Activated CD4-positive, alpha-beta T cell treated with anti-CD3 and anti-CD28 coated beads, Interleukin-2, amount 50 U/mL, for 48 hours (primary cell): ENCODE results near the gene UTF1.

Experiments used
- DNase-seq, 2 experiments: peaks; one replicate each; pipeline ENCODE4 v3.0.0-alpha.2; 2020

Gene UTF1

GRCh38 chr10:133230044-133230361, at the start of gene UTF1:
UTF1 (plus strand) TSS chr10:133230217; CDS start chr10:133230289, 72 bp downstream.
- DNase-seq = no peak

DNA sequence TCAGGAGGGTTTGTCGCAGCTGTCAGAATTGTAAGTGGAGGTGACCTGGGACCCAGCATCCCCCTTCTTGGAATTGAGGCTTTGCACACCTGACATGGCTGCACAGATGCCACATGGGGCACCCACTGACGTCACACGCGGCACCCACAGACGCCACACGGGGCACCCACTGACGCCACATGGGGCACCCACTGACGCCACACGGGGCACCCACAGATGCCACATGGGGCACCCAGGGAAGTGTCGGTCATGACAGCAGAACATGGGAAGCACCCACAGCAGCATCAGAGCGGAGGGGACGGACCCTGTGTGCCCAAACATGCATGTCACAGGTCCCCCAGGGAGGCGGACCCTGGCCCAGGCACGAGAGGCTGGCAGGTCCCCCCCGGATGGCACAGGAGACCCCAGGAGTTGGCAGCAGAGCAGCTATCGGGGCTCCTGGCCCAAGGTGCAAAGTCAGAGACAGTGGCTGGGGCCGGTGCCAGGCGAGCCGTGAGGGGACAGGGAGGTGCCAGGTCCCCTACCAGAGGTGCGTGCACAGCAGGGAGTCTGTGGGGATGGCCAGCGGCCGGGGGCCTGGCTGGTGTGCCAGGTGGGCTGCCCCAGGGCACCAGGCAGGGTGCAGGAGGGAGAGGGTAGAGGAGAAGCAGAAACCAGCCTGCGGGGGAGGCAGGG, 48.9 kb upstream of the UTF1 start:
- DNase-seq = no peak

GRCh38 chr10:133182190-133182589, 47.8 kb upstream of the UTF1 start:
- no peak for DNase-seq

- DNase-seq = no peak
Observed at GRCh38 chr10:133182791-133183645, 47.0 kb upstream of the UTF1 start.

DNA sequence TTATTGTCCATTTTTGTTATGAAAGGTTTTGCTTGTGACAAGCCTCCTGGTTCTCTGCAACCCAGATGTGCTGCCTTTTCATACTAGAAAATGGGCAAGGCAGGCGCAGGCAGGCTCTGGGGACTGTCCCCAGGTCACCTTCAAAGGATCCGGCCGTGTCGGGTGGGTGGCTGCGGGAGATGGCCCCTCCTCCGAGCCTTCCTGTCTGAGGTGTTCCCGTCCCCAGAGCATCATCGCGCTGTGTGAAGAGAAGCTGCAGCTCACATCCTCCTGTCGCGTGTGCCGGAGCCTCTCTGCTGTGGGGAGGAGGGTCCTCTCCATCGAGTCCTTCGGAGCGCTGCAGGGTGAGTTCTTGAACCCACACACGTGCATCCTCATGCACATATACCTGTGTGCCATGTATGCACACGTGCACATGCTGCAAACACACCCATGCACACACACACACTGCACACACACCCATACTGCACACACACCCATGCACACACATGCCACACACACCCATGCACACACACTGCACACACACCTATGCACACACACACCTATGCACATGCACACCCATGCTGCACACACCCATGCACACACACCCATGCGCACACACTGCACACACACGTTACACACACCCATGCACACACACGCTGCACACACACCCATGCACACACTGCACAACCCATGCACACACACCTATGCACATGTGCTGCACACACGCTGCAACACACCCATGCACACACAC, 46.2 kb upstream of the UTF1 start:
- no peak for DNase-seq

DNA sequence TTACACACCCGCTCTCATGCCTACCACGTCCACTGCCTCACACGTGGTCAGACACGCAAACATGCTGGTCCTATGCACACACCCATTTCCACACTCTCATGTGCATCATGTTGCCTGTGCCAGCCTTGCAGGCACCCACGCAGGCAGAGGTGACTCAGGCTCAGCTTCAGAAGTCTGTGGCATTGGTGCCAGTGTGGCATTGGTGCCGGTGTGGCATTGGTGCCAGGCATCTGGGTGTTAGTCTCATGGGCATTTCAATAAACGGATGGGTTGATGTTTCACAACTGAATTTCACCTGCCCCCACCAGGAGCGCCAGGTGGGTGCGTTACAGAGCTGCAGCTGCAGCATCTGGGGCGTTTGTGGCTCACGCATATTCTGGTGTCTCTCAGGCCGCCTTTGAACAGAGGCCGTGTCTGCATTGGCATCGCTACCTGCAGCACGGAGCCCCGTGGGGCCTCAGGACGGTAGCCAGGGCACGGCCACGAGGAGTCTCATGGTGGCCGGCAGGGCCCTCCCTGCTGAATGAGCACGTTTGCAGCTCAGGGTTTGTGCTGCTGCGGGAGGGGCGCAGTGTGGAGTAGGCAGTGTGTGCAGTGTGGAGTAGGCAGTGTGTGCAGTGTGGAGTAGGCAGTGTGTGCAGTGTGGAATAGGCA, 45.3 kb upstream of the UTF1 start:
- DNase-seq = no peak

DNA sequence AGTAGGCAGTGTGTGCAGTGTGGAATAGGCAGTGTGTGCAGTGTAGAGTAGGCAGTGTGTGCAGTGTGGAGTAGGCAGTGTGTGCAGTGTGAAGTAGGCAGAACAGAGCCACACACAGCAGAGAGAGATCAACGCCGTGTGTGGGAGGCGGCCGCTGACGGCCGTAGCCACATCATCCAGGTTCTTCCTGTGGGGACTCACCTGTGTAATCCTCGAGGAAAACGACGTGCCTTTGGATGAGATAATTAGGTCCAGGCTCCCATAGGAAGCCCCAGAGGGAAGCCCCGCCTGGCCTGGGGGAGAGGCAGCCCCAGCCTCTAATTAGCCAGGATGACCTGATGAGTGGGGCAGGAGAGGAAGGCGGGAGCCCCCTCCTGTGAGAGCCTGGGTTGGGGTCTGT, 44.6 kb upstream of the UTF1 start:
- no peak for DNase-seq

DNA sequence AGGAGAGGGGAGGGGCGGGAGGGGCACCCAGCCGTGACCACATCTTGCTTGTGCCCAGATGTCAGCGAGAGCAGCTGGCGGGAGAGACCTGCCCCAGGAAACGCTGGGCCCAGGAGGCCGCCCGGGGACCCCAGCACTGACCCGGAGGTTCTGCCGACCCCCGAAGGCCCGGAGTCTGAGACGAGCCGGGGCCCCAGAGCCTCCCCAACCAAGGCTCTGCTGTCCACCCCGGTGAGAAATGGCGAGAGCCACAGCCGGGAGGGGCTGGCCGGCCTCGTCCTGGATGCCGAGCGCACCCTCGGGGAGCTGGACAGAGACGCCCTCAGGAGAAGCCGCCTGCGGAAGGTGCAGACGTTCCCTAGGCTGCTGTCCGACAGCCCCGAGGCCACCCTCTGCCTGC, 44.1 kb upstream of the UTF1 start:
- no peak for DNase-seq

DNA sequence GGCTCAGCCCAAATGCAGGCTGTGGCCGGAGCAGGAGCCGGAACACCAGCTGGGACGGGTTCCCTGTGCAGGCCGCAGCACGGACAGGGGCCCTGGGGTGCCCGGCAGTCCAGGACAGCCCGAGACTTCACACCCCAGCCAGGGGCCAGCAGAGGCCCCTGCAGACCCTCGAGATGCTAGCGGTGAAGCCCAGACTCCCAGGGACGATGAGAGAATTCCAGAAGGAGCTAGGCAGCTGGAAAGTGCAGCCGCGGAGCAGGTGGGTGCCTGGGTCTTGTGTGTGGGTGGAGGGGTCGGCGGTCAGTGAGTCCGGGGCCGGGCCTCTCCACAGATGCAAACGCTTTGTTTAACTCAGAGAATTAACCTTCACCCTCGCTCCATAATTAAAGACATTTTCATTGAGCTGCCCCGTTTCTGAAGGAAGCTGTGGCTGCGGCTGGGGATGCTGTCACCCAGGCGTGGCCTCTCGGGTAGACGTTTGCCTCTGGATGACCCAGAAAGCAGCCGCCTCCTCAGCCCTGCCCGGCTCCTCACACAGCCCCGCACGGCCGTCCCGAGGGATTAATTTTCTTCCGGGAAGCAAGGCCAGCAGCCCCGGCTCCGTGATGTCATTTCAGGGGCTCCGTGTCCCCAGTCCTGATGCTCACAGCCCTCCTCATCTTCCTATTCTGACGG, 43.5 kb upstream of the UTF1 start:
- no peak for DNase-seq

DNA sequence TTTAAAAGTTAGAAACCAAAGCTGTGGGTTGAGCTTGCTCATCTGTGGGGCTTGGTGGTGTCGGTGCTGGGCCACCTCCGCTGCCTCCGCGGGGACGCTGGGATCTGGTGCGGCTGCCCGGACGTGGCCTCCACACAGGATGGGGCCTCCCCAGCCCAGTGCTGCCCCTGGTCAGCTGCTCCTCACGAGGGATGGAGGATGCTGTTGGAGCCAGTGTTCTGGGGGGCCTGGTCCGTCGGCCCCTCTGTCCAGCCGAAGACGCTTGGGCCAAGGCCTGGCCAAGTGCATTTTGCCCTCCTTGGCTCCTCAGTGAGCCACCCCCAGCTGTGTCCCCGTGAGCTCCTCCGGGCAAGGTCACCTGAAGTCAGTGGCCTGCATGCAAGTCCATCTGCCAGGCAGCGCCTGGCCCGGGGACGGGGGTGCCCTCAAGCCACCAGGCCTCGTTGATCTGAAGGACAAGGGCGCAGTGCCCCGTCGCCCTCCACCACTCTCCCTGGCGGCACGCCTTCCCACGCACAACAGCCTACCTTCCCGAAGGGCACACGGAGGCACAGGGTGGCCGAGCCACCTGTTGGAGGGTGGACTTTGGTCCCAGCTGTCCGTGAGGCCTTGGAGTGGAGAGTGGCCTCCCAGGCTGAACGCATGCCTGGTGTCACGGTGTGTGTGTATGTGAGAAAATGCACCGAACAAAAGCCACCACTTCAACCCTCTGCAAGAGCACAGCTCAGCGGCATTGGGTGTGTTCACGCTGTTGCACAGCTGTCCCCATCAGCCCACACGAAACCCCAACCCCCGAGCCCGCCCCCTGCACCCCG, 42.7 kb upstream of the UTF1 start:
- DNase-seq = no peak

DNA sequence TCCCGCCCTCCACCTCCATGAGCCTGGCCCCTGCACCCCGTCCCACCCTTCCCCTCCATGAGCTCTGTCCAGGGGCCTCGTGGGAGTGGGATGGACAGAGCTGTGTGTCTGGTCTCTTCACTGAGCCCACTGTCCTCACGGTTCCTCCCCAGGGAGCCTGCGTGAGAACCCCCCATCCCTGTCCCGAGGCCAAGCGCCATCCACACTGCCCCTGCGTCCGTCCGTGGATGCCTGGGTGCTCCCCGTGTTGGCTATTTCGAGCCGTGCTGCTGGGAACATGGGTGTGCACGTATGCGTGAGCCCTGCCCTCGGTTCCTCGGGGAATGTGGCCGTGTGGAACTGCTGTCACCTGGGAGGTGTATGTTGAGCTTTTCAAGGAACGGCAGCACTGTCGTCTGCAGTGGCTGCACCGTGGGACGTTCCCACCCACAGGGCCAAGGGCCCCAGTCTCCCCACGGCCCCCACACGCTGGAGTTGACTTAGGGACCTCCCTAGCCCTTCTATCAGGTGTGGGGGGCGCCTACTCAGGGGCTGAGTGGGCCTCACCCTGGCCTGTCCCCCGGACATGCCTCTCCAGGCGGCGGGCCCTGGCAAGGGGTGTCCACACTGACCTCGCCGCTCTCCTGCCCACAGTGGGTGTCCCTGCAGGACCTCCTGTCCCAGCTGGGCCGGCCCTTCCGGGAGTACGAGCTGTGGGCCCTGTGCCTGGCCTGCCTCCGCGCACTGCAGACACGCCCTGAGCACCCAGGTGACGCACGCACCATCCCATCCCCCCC, 41.9 kb upstream of the UTF1 start:
- DNase-seq = no peak

- DNase-seq = no peak
Observed at GRCh38 chr10:133189256-133189655, 40.8 kb upstream of the UTF1 start.

GRCh38 chr10:133189726-133190125, 40.3 kb upstream of the UTF1 start:
- DNase-seq = no peak

GRCh38 chr10:133190225-133190624, 39.8 kb upstream of the UTF1 start:
- no peak for DNase-seq

GRCh38 chr10:133191651-133192050, 38.4 kb upstream of the UTF1 start:
- DNase-seq = no peak

DNA sequence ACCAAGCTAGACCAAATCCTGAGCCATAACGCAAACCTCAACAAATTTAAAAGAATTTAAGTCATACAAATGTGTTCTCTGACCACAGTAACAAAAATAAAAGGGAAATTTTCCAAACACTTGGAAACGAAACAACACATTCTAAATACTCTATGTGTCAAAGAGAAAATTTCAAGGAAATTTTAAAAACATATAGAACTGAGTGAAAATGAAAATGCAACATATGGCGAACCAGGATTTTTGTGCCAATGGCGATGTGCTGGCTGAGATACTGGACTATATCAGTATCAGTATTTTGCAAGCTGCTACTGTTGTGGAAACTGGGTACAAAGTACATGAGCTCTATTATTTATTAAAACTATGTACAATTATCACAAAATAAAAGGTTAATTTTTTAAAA, 35.9 kb upstream of the UTF1 start:
- no peak for DNase-seq

DNA sequence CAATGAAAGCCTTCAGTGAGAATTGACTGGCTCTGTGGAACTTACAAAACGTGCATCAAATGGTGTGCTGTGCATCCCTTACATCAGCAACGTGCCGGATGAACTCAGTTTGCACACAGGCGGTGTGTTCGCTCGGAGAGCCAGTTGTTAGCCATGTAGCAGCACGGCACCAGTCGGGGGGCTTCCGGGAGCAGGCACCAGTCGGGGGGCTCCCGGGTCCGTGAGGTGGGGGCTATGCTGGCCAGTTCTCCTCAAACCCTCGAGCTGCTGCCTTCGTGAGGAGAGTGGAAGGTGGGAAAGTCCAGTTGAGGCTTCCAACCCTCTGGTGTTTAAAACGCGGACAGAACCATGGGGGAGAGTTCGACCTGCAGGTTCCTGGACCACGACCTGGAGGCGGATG, 34.9 kb upstream of the UTF1 start:
- no peak for DNase-seq

DNA sequence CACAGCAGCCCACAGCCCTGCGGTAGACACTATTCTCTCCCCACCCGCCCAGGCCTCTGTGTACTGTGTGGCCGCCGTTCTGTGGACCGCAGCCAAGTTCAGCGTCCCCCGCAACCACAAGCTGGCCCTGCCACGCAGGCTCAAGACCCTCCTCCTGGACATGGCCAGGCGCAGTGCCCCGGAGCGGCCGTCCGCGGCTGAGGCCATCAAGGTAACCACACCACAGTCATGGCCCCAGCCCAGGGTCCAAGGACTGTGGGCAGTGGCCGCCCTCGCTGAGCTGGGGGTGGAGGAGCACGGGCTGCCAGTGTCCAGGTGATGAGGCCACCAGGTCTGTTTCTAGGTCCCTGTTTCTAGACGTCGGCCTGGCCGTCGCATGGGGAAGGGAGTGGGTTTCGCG, 34.4 kb upstream of the UTF1 start:
- no peak for DNase-seq

GRCh38 chr10:133196221-133196915, 33.6 kb upstream of the UTF1 start:
- DNase-seq = no peak
